ENCODE data around the gene C16orf95. TPM values are rescaled to one million over a fixed set of nuclear protein-coding genes. Genes with fewer than 3 reads are reported as not detected.

The C16orf95 gene, protein sequence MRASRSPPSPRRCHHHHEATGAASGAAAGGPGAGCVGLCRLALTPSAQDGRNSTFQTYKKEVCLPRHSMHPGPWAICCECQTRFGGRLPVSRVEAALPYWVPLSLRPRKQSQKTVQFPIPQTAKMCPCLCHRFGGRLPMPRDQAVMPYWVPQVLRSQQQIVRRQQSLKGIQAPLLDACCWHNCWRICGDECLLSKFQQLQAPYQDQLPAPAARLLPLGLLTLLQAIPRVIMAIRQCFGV
- total RNA-seq = 2.5 and 6.1 TPM in 2 replicates

GRCh38 chr16:87316923-87317749 is at the start of gene C16orf95:
C16orf95 (minus strand) TSS chr16:87317392; CDS start chr16:87317242, 150 bp downstream.

Other genes starting within 250 kb of the C16orf95 start
- gene FBXO31, start 66.4 kb upstream of the C16orf95 start, total RNA-seq = 14.7 and 17.7 TPM in 2 replicates
- gene MAP1LC3B, start 74.9 kb upstream of the C16orf95 start, total RNA-seq = 21.7 and 24.7 TPM in 2 replicates
- 3.2 and 3.6 TPM in 2 replicates for gene ZCCHC14, start 175.6 kb upstream of the C16orf95 start, total RNA-seq

Measured in bronchus fibroblast of lung (primary cell).